Fibroblast of lung (primary cell): ENCODE data around the gene PITPNB.

Source experiments
- CTCF ChIP-seq, 2 donors: IDR thresholded peaks in 1 of 2; conservative IDR thresholded peaks in 1 of 2; 1 replicate in 1 of 2; 2 replicates in 1 of 2; pipeline ENCODE4 v1.5.1; 2011 to 2012; ENCODE audit warnings: low read length in 2 of 2, control low read depth in 1 of 2, inconsistent platforms in 1 of 2, low read depth in 1 of 2, mild to moderate bottlenecking in 1 of 2
- EZH2 ChIP-seq: IDR thresholded peaks from 2 replicates; pipeline ENCODE4 v1.5.1; 2012; ENCODE audit warnings: low read length, control low read depth, mild to moderate bottlenecking; ENCODE audit errors: missing control alignments

GRCh38 chr22:27961182-27961581, 42.1 kb upstream of the PITPNB start:
- TF ChIP-seq CTCF (conservative IDR thresholded peaks at IDR 0.05 in 1 of 2, IDR thresholded peaks at IDR 0.05 in 1 of 2; ENCODE audit: low read depth in 1 of 2, low read length in 2 of 2) (no peak), EZH2 (no peak)
